Sigmoid colon (tissue), 7 donors: Measurements from ENCODE around the gene CDK6. TPM values are rescaled to one million over a fixed set of nuclear protein-coding genes. Genes with fewer than 3 reads are reported as not detected.

ENCODE experiments used
- DNase-seq: peaks from one replicate; pipeline ENCODE4 v3.0.0-alpha.2; 2019
- H3K27ac ChIP-seq, 4 donors: fragments of 200-600 bp; sonication (generic); one replicate each; pipeline ENCODE4 v1.5.1; 2016 to 2019; ENCODE audit warnings: mild to moderate bottlenecking in 1 of 4
- H3K27me3 ChIP-seq, 3 donors: fragments of 200-600 bp; sonication (generic); one replicate each; pipeline ENCODE4 v1.5.1; 2019; ENCODE audit warnings: mild to moderate bottlenecking in 1 of 3
- H3K36me3 ChIP-seq, 4 donors: fragments of 200-600 bp; sonication (generic); one replicate each; pipeline ENCODE4 v1.5.1; 2016 to 2019
- H3K4me1 ChIP-seq, 4 donors: fragments of 200-600 bp; sonication (generic); one replicate each; pipeline ENCODE4 v1.5.1; 2017 to 2019
- H3K4me3 ChIP-seq, 4 donors: fragments of 200-600 bp; sonication (generic); one replicate each; pipeline ENCODE4 v1.5.1; 2017 to 2019; ENCODE audit warnings: mild to moderate bottlenecking in 2 of 4, moderate library complexity in 1 of 4
- H3K9me3 ChIP-seq, 4 donors: fragments of 200-600 bp in 3 of 4; sonication (generic) in 3 of 4; one replicate each; pipeline versions ENCODE4 v1.5.1 to v1.6.1; 2013 to 2019
- EP300 ChIP-seq, 4 donors: sonication (generic); formaldehyde crosslinking; IDR thresholded peaks; one replicate each; pipeline ENCODE4 v1.6.1; 2017; ENCODE audit warnings: antibody characterized with exemption in 4 of 4
- POLR2A ChIP-seq, 2 donors: fragments of 450-650 bp; IDR thresholded peaks; one replicate each; pipeline ENCODE4 v1.6.1; 2016; ENCODE audit warnings: antibody characterized with exemption in 2 of 2, mild to moderate bottlenecking in 2 of 2, moderate library complexity in 2 of 2
- POLR2AphosphoS5 ChIP-seq, 4 donors: sonication (generic); formaldehyde crosslinking; IDR thresholded peaks; one replicate each; pipeline ENCODE4 v1.6.1; 2017; ENCODE audit warnings: antibody characterized with exemption in 4 of 4
- WGBS, 2 donors: extraction: QIAGEN DNeasy Blood & Tissue Kit; methylation state at CpG; one replicate each; pipeline ENCODE4 v1.1.7; 2013; 5-methylcytosine and 5-hydroxymethylcytosine counted together
- intact Hi-C: fragments of 100-400 bp; cut with DNase I; formaldehyde crosslinking; loops from one replicate; pipeline ENCODE4 v1.15.1; 2023
- polyA plus RNA-seq, 3 donors: library from polyadenylated mRNA; stranded (reverse); fragments of 200-250 nt; gene quantifications; one replicate each; pipeline ENCODE4 v1.2.3, GENCODE V29; 2013
- total RNA-seq, 4 donors: library from RNA; depleted of rRNA; stranded (reverse); fragments of >200 nt; gene quantifications; one replicate each; pipeline ENCODE4 v1.1.0, GENCODE V29; 2016
- TF ChIP-seq, protein P1 (sequence below), 4 experiments: fragments of 450-650 bp in 3 of 4; fragments of 200-600 bp in 1 of 4; IDR thresholded peaks; one replicate each; pipeline ENCODE4 v1.5.1; 2016 to 2019; ENCODE audit warnings: antibody characterized with exemption in 4 of 4, mild to moderate bottlenecking in 3 of 4, moderate library complexity in 2 of 4
- donor health status: healthy with polysubstance abuse.
- donor health status: Bipolar disorder and iron deficiency.
- donor health status: healthy.

The CDK6 gene
- total and polyA plus RNA-seq, 7 donors, result 2.4 to 25.8 (median 13.3) TPM

DNA sequence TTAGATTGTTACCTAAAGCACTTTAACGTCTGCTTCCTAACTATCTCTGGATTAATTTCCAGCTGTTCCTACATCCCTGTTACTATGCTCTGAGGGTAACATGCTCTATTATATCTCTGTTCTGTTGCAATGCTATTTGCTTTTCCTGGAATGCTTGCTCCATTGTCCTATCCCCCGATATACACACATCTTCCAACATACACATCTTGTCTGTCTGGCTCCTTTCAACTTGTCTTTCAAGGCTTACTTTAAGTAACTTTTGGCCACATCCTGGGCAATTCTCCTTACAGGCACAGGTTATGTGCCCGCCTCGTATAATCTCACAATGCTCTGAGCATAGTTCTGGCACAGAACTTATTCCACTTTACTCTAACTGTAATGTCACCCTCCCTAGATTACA, 96.2 kb downstream of the CDK6 start:
- H3K4me1 ChIP-seq, result peaks cover 0 to 31% (median 12%) of the 10 kb centered on the region in 4 donors
- 87 to 90% methylated on average over 4 of the region's 4 CpGs for WGBS, 2 donors
- H3K4me3 ChIP-seq, result no peak overlapping the region
- no peak overlapping the region for H3K27ac ChIP-seq
- TF ChIP-seq, protein P1, sequence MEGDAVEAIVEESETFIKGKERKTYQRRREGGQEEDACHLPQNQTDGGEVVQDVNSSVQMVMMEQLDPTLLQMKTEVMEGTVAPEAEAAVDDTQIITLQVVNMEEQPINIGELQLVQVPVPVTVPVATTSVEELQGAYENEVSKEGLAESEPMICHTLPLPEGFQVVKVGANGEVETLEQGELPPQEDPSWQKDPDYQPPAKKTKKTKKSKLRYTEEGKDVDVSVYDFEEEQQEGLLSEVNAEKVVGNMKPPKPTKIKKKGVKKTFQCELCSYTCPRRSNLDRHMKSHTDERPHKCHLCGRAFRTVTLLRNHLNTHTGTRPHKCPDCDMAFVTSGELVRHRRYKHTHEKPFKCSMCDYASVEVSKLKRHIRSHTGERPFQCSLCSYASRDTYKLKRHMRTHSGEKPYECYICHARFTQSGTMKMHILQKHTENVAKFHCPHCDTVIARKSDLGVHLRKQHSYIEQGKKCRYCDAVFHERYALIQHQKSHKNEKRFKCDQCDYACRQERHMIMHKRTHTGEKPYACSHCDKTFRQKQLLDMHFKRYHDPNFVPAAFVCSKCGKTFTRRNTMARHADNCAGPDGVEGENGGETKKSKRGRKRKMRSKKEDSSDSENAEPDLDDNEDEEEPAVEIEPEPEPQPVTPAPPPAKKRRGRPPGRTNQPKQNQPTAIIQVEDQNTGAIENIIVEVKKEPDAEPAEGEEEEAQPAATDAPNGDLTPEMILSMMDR (IDR thresholded peaks at IDR 0.05), result no peak
- TF ChIP-seq EP300 (IDR thresholded peaks at IDR 0.05), result no peak
- no peak for TF ChIP-seq POLR2AphosphoS5 (IDR thresholded peaks at IDR 0.05)
- no peak for TF ChIP-seq POLR2A (IDR thresholded peaks at IDR 0.05)
- H3K9me3 ChIP-seq, result no peaks in the 10 kb centered on the region
- no peaks in the 10 kb centered on the region for H3K36me3 ChIP-seq
- intact Hi-C loops, result no loop called here
- H3K27me3 ChIP-seq, result no peaks in the 10 kb centered on the region
- DNase-seq, result no peak

DNA sequence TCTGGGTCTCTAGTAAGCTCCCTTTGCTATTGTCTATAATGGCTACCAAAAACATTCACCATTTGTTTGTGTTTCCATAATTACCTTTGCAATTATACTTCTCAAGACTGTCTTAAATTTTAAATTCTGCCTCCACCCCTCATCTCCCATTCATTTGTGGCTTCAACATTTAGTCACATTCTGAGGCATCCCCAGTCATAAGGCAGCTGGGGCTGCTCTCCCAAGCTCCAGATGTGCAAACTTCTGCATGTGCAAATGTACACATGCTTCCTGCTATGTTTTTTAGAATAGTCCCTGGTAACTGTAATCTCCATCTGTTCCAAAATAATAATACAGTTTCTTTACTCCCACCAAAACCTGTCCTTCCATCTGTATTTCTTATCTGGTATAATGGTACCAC, 97.3 kb downstream of the CDK6 start:
- no peak for DNase-seq
- Histone ChIP-seq H3K4me1 (peaks cover 0 to 31% (median 12%) of the 10 kb centered on the region in 4 donors), H3K36me3 (no peaks in the 10 kb centered on the region), H3K9me3 (no peaks in the 10 kb centered on the region), H3K27me3 (no peaks in the 10 kb centered on the region), H3K4me3 (no peak overlapping the region), H3K27ac (no peak overlapping the region)
- no peak for TF ChIP-seq POLR2A (IDR thresholded peaks at IDR 0.05)
- TF ChIP-seq EP300 (IDR thresholded peaks at IDR 0.05), result no peak
- TF ChIP-seq POLR2AphosphoS5 (IDR thresholded peaks at IDR 0.05), result no peak
- TF ChIP-seq, protein P1 (IDR thresholded peaks at IDR 0.05), result no peak
- intact Hi-C loops, result no loop called here

DNA sequence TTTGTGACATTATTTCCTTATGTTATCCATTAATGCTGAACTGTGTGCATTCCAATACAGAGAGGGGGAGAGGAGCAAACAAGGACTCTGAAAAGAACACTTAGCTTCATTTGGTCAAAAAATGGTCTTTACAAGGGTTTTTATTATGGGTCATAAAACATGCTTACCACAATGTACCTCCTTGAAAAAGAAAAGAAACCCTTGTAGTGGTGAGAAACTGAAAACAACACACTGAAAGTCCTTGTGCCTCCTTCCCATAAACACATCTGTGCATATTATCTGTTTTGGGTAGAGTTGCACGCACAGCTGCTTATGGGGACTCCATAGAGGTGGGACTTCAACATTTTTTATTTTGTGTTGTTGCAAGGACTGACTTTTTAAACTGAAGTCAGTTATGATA, 98.7 kb downstream of the CDK6 start:
- TF ChIP-seq EP300 (IDR thresholded peaks at IDR 0.05) (no peak), POLR2AphosphoS5 (IDR thresholded peaks at IDR 0.05) (no peak), POLR2A (IDR thresholded peaks at IDR 0.05) (no peak)
- TF ChIP-seq, protein P1 (IDR thresholded peaks at IDR 0.05), result no peak
- 13 to 53% methylated on average over 1 of the region's 1 CpG for WGBS, 2 donors
- intact Hi-C loops, result no loop called here
- Histone ChIP-seq H3K4me3 (no peak overlapping the region), H3K9me3 (no peaks in the 10 kb centered on the region), H3K36me3 (no peaks in the 10 kb centered on the region), H3K4me1 (peaks cover 0 to 31% (median 12%) of the 10 kb centered on the region in 4 donors), H3K27ac (no peak overlapping the region), H3K27me3 (no peaks in the 10 kb centered on the region)
- no peak for DNase-seq

DNA sequence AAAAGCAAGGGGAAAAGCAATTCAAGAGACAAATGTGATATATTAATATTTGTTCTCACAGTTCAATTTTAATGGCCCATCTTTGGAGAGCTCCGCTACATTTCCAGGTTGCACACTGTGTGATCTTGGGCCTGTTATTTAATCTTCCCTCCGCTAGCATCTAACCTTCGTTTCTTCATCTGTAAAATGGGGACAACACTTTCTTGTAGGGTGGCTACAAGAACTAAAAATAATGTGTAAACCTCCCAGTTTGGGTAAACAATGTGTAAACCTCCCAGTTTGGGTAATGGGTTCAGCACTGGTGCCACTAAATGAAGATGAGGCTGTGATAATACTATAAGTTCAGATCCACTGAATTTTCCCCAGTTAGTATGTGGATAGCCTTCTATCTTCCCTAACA, 99.5 kb downstream of the CDK6 start:
- 95 to 99% methylated on average over 3 of the region's 3 CpGs for WGBS, 2 donors
- TF ChIP-seq POLR2AphosphoS5 (IDR thresholded peaks at IDR 0.05) (no peak), EP300 (IDR thresholded peaks at IDR 0.05) (no peak), POLR2A (IDR thresholded peaks at IDR 0.05) (no peak)
- TF ChIP-seq, protein P1 (IDR thresholded peaks at IDR 0.05), result no peak

DNA sequence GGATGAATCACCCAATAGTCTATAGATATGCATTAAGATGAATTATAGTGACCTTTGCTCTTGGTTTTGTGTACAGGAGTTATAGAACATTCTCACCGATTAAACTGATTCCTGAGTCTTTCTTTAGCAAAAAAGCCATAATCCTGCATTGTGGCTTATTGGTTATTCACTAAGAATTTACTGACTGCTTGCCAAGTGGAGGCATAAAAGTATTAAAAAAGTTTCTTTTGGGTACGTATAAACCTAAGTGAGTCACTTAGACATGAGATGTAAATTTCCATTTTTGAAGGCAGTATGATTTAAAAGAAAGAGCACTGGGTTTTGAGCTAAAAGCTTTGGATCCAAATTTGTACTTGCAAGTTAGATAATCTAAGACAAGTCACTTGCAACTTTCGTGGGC, 100.7 kb downstream of the CDK6 start:
- TF ChIP-seq POLR2A (IDR thresholded peaks at IDR 0.05), result no peak
- no peak for TF ChIP-seq POLR2AphosphoS5 (IDR thresholded peaks at IDR 0.05)
- no peak for TF ChIP-seq EP300 (IDR thresholded peaks at IDR 0.05)
- TF ChIP-seq, protein P1 (IDR thresholded peaks at IDR 0.05), result no peak
- Histone ChIP-seq H3K27ac (no peak overlapping the region), H3K27me3 (no peaks in the 10 kb centered on the region), H3K4me3 (no peak overlapping the region), H3K4me1 (peaks cover 0 to 28% (median 11%) of the 10 kb centered on the region in 4 donors), H3K36me3 (no peaks in the 10 kb centered on the region), H3K9me3 (no peaks in the 10 kb centered on the region)
- DNase-seq, result no peak
- intact Hi-C loops, result no loop called here
- 38 to 75% methylated on average over 3 of the region's 3 CpGs for WGBS, 2 donors

More for the DNA sequence above, 99.5 kb downstream of the CDK6 start:
- Histone ChIP-seq H3K9me3 (no peaks in the 10 kb centered on the region), H3K36me3 (no peaks in the 10 kb centered on the region), H3K4me1 (peaks cover 0 to 29% (median 11%) of the 10 kb centered on the region in 4 donors), H3K27ac (no peak overlapping the region), H3K4me3 (no peak overlapping the region), H3K27me3 (no peaks in the 10 kb centered on the region)
- DNase-seq, result no peak
- intact Hi-C loops, result no loop called here
